Motor neuron (in vitro differentiated cells): ENCODE data around the gene RXRB. TPM values are rescaled to one million over a fixed set of nuclear protein-coding genes. Genes with fewer than 3 reads are reported as not detected.

Source experiments
- ATAC-seq, 8 experiments: fragments of 200-7000 bp; cut with Tn5 transposase; replicated peaks in 6 of 8; 2 replicates each; pipeline ENCODE4 v1.8.0; 2021; ENCODE audit warnings: mild to moderate bottlenecking in 8 of 8, moderate library complexity in 8 of 8
- H3K27ac ChIP-seq, 2 donors: fragments of 250-450 bp; sonication (Bioruptor Pico); 2 replicates each; pipeline ENCODE4 v1.9.0; 2021; ENCODE audit warnings: antibody characterized with exemption in 2 of 2, mild to moderate bottlenecking in 2 of 2, moderate library complexity in 1 of 2
- H3K4me1 ChIP-seq, 2 donors: fragments of 250-450 bp; sonication (Bioruptor Pico); replicated peaks in 1 of 2; 2 replicates each; pipeline ENCODE4 v1.6.1; 2021; ENCODE audit warnings: antibody characterized with exemption in 2 of 2, mild to moderate bottlenecking in 2 of 2, moderate library complexity in 1 of 2
- H3K4me3 ChIP-seq, 5 donors: fragments of 250-450 bp; sonication (Bioruptor Pico); 2 replicates each; pipeline ENCODE4 v1.9.0; 2021; ENCODE audit warnings: antibody characterized with exemption in 5 of 5, mild to moderate bottlenecking in 5 of 5, moderate library complexity in 4 of 5
- WGBS, 10 experiments: fragments of 450-650 bp; shearing (Covaris generic); methylation state at CpG; one replicate each; pipeline ENCODE4 v1.0.0; 2022; 5-methylcytosine and 5-hydroxymethylcytosine counted together
- in situ Hi-C, 9 experiments: fragments of 400-800 bp; cut with MboI; loops; one replicate each; pipeline ENCODE4 v1.15.0; 2021; ENCODE audit warnings: low sequenced_read_pairs in 9 of 9, low pct_unique_long_range_greater_than_20kb in 2 of 9; ENCODE audit not compliant: unreplicated experiment in 9 of 9
- total RNA-seq, 8 experiments: library from RNA; unstranded; fragments of 300-600 nt; gene quantifications; 2 replicates each; pipeline versions ENCODE4 v1.2.3 to v1.2.4, GENCODE V29; 2022

The RXRB gene
- total RNA-seq, 8 experiments from 2014 or later: 19.3 to 52.0 (median 35.4) TPM

GRCh38 chr6:33176906-33177305 is 23.6 kb downstream of the RXRB start:
- H3K27ac ChIP-seq: no peak overlapping the region
- no peaks in the 10 kb centered on the region for H3K4me1 ChIP-seq
- in situ Hi-C loops: no loop called here
- no peak for ATAC-seq
- no peak overlapping the region for H3K4me3 ChIP-seq
- WGBS, 10 experiments: 0 to 88% (median 80%) methylated on average over 1 to 6 of the region's 7 CpGs; no CpG with 5 or more reads in 5 of the 10 experiments

DNA sequence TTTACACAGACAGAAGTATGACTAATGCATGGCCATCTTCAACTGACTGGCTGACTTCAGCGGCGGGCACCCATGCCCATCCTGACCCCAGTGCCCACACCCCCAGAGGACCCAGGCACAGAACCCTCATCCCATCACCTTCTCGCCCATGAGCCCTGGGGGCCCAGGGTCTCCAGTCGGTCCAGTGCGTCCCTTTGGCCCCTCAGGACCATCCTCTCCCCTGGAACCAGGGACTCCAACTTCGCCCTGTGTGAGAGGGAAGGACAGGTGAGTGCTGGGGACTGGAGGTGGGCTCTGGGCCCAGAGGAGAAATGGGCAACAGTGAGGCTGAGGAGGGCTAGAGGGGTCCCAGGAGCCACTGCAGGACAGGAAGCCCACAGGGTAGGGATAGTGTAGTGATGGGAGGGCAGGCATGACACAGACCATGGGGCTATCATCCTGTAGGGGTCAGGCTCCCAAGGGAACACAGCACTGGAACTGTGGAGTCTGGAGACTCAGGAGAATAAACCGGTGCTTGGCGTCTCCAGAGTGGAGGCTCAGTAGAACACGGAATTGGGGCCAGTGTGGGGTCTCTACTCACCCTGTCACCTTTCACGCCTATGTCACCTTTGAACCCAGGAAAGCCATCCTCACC is 24.9 kb downstream of the RXRB start:
- 38 to 83% (median 64%) methylated on average over 1 to 5 of the region's 10 CpGs; no CpG with 5 or more reads in 3 of the 10 experiments for WGBS, 10 experiments
- no peak for ATAC-seq
- in situ Hi-C loops: no loop called here
- Histone ChIP-seq H3K4me1 (no peaks in the 10 kb centered on the region), H3K4me3 (no peak overlapping the region), H3K27ac (no peak overlapping the region)

DNA sequence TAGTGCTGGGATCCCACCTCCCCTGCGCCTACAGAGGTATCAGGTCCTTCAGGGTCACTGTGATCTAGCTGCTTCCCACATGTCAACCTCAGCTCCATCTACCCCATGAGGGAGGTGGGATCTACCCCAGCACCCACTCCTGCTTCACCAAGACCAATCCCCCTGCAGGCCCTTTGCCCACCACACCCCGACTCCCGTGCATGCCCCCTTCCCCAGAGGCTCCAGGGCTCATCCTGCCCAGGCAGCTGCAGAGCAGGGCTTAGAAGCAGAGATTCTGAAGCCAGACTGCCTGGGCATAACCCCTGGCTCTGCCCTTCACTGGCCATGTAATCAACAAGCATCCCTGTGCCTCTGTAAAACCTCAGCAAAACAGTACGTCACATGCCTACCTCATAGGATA is 25.7 kb downstream of the RXRB start:
- no peak for ATAC-seq
- Histone ChIP-seq H3K4me1 (no peaks in the 10 kb centered on the region), H3K4me3 (no peak overlapping the region), H3K27ac (no peak overlapping the region)
- WGBS, 10 experiments: 17 to 67% methylated on average over 1 of the region's 4 CpGs; no CpG with 5 or more reads in 8 of the 10 experiments
- in situ Hi-C loops: no loop called here

DNA sequence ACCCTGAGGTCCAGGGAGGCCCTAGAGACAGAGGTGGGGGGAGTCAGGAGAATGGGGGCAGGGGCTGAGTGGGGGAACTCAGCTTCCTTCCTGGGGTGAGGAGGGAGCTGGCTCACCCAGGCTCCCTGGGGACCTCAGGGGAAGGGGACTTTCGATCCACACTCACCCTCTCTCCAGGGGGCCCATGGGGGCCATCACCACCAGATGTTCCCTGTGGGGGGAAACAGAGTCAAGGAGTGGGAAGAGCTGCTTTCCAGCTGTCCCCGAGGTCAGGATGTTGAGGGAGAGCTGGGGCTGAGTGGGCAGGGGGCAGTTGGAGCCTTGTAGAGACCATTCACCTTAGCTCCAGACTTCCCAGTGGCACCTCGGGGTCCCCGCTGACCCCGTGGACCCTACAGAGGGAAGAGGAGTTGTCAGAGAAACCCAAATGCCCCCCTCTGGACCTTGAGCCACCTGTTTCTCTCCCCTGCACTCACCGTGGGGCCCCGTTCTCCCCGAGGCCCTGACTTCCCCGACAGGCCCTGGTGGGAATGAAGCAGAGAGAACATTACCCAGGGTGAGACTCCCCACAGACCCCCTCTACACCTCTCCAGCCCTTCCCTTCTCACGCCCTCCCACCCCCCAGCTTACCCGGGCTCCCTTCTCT is 26.8 kb downstream of the RXRB start:
- WGBS, 10 experiments: no CpG with 5 or more reads among the region's 11 CpGs
- no peaks in the 10 kb centered on the region for H3K4me1 ChIP-seq
- in situ Hi-C loops: no loop called here
- no peak for ATAC-seq
- H3K4me3 ChIP-seq: no peak overlapping the region
- H3K27ac ChIP-seq: no peak overlapping the region

- 11% methylated on average over 1 of the region's 16 CpGs; no CpG with 5 or more reads in 9 of the 10 experiments for WGBS, 10 experiments
- in situ Hi-C loops: no loop called here
- Histone ChIP-seq H3K27ac (no peak overlapping the region), H3K4me1 (no peaks in the 10 kb centered on the region), H3K4me3 (no peak overlapping the region)
- peak in 3 of 8 experiments; percentile 46 to 69 (median 53) for ATAC-seq
Observed at GRCh38 chr6:33172688-33173534, 27.6 kb downstream of the RXRB start.

DNA sequence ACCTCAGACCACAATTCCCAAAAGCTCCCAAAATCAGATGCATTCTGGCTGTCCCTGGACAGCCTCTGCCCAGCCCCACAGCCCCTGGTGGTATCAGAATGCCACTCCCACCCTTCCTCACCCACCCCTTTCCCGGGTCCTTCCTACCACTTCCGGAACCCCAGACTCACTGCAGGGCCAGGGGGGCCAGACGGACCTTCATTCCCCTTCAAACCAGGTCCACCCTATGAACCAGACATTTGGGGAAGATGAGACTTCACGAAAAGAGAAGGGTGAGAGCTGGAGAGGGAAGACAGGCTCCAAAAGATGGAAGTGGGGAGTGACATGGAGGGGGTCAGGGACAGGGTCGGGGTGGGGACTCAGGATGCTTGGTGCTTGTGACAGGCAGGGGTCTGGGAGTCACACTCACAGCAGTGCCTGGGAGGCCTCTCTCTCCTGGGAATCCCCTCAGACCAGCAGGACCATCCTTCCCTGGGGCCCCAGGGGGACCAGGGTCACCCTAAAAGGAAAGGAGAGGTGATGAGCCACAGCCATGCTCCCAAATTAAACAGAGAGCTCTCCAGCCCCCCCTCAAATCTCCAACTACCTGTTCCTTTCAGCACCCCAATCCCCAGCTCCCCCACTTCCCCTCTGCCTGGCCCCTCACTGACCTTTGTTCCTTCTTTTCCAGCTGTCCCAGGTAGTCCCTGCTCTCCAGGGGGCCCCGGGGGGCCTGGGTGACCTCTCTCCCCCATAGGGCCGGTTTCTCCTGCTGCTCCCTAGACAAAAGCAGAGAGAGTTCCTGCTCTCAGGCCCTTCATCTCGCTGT is 28.4 kb downstream of the RXRB start:
- ATAC-seq: no peak
- in situ Hi-C loops: no loop called here
- H3K4me3 ChIP-seq: no peak overlapping the region
- no peak overlapping the region for H3K27ac ChIP-seq
- 90 to 100% methylated on average over 1 to 2 of the region's 8 CpGs; no CpG with 5 or more reads in 8 of the 10 experiments for WGBS, 10 experiments
- H3K4me1 ChIP-seq: no peaks in the 10 kb centered on the region

GRCh38 chr6:33171016-33171879 is 29.2 kb downstream of the RXRB start:
- ATAC-seq: no peak
- in situ Hi-C loops: no loop called here
- Histone ChIP-seq H3K4me3 (no peak overlapping the region), H3K4me1 (no peaks in the 10 kb centered on the region), H3K27ac (no peak overlapping the region)
- 50% methylated on average over 1 to 2 of the region's 11 CpGs; no CpG with 5 or more reads in 8 of the 10 experiments for WGBS, 10 experiments

GRCh38 chr6:33170176-33171015 is 30.1 kb downstream of the RXRB start:
- H3K4me3 ChIP-seq: no peak overlapping the region
- no peaks in the 10 kb centered on the region for H3K4me1 ChIP-seq
- 30 to 92% (median 71%) methylated on average over 1 to 4 of the region's 9 CpGs; no CpG with 5 or more reads in 5 of the 10 experiments for WGBS, 10 experiments
- H3K27ac ChIP-seq: no peak overlapping the region
- ATAC-seq: no peak
- in situ Hi-C loops: no loop called here

DNA sequence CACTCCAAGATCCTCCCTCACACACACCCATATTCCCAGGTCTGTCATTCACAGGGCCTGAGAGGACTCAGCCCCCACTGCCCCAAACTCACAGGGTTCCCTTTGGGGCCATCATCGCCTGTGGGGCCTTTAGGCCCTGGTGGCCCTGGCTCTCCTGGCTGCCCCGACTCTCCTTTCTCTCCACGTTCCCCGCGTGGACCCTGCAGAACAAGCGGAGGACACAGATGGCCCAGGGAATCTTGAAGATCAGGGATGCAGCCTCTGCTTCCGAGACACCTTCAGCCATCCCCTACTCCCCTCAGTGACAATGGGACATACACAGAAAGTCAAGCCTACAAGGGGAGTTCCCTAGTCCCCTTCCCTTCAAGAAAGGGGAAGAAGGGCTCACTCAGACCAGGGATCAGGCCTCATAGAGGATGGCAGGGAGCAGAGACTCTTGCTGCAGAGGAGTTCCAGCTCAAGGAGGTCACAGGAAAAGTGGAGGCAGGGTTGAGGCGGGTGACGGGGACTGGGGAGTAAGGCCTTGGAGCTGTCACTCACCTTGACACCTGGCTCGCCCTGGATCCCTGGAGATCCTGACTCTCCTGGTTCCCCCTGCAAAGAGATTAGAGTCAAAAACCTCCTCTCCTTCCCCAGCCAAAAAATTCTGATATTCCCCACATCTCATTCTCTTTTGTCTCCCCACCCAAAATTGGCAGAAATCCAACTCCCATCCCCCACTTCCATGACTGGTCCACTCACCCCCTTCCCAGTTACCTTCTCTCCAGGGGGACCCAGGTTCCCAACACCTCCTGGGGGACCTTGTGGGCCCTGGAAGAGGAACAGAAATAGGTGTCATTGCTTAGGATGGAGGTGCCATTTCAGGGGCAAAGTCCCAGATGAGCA is 30.9 kb downstream of the RXRB start:
- Histone ChIP-seq H3K4me3 (no peak overlapping the region), H3K4me1 (no peaks in the 10 kb centered on the region), H3K27ac (no peak overlapping the region)
- no peak for ATAC-seq
- WGBS, 10 experiments: 40 to 93% (median 76%) methylated on average over 1 to 5 of the region's 10 CpGs; no CpG with 5 or more reads in 3 of the 10 experiments
- in situ Hi-C loops: loop anchor here in 1 of 9 experiments (5.0 kb wide), 1 partner anchor 78 kb away; no protein-coding TSS in a partner anchor

DNA sequence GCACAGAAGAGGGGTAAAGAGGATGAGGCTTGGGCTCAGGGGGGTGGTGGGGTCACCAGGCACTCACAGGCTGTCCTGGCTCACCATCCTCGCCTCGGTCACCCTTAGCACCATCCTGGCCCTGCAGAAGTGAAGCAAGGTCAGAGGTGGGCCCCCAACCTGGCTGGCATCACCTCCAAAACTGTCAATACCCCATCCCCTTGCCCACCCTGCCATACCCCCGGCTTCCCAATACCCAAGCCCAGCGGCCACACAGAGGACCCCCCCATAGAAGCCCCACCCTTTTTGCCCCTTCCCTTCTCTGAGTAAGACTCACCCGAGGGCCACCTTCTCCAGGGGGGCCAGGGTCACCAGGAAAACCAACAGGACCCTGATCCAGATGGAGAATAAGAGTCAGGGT is 31.8 kb downstream of the RXRB start:
- in situ Hi-C loops: loop anchor here in 1 of 9 experiments (5.0 kb wide), 1 partner anchor 79 kb away; no protein-coding TSS in a partner anchor
- no peak for ATAC-seq
- WGBS, 10 experiments: no CpG with 5 or more reads among the region's 5 CpGs
- Histone ChIP-seq H3K4me3 (no peak overlapping the region), H3K4me1 (no peaks in the 10 kb centered on the region), H3K27ac (no peak overlapping the region)

DNA sequence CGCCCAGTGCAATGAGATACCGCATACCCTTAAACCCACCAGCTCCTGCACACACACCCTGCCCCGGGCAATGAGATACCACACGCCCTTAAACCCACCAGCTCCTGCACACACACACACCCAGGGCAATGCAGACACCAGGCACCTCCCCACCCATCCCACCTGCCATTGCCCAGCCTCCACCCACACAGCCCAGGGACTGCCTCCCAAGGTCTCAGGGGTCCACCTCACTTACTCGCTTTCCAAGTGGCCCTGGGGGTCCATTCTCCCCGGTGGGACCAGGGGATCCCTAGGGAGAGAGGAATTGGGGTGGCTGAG is 32.2 kb downstream of the RXRB start:
- in situ Hi-C loops: loop anchor here in 1 of 9 experiments (5.0 kb wide), 1 partner anchor 79 kb away; no protein-coding TSS in a partner anchor
- ATAC-seq: no peak
- H3K4me1 ChIP-seq: no peaks in the 10 kb centered on the region
- WGBS, 10 experiments: 33 to 100% (median 66%) methylated on average over 2 to 4 of the region's 6 CpGs; no CpG with 5 or more reads in 5 of the 10 experiments
- H3K4me3 ChIP-seq: no peak overlapping the region
- no peak overlapping the region for H3K27ac ChIP-seq
